K562 (cell line): ENCODE data around the gene LMBR1. TPM values are rescaled to one million over a fixed set of nuclear protein-coding genes. Genes with fewer than 3 reads are reported as not detected.
A peak's percentile ranks its signal among the peaks of the same experiment; 100 is the strongest.

Source experiments
- ATAC-seq: fragments of 200-7000 bp; cut with Tn5 transposase; 3 replicates; pipeline ENCODE4 v1.9.1; 2020; ENCODE audit warnings: moderate library complexity
- BruUV-seq: library from RNA; stranded (reverse); fragments of 400-500 nt; replicated peaks from 2 replicates; lab custom pipeline; 2021; lab: Mats Ljungman, UMichigan
- CTCF ChIA-PET: fragments of 300-600 bp; formaldehyde crosslinking; extraction: SDS; loops from one replicate; lab custom pipeline; 2021; ENCODE audit warnings: low intra/inter-chr PET ratio; lab: Yijun Ruan, JAX
- POLR2A ChIA-PET: fragments of 300-600, 350-650 bp; sonication (Branson Sonifier 250); formaldehyde crosslinking; extraction: SDS; loops from one replicate; lab custom pipeline; 2021; ENCODE audit warnings: antibody characterized with exemption, inconsistent platforms; lab: Yijun Ruan, JAX
- DNase-seq, 4 experiments: peaks; one replicate each; pipeline versions ENCODE4 v3.0.0 to v3.0.0-alpha.2; 2011 to 2018; ENCODE audit warnings: low spot score in 3 of 4, mixed read lengths in 3 of 4; ENCODE audit errors: extremely low read depth in 1 of 4
- FAIRE-seq: peaks from 2 replicates; lab custom pipeline; 2011; peaks lifted over from hg19 to GRCh38; lab: Jason Lieb, UNC
- H2AFZ ChIP-seq: 2 replicates; pipeline ENCODE4 v1.6.0; 2011; ENCODE audit warnings: low read depth, low read length, control low read depth, inconsistent platforms
- H3K27ac ChIP-seq: fragments of 200-600 bp; 3 replicates; pipeline ENCODE4 v1.8.0; 2011; ENCODE audit warnings: low read depth, mild to moderate bottlenecking, control low read depth, inconsistent platforms, low read length, moderate library complexity, mixed read lengths; ENCODE audit errors: extremely low read depth
- H3K27me3 ChIP-seq, 2 experiments: fragments of 300-600 bp in 1 of 2; 2 replicates in 1 of 2; 3 replicates in 1 of 2; pipeline versions ENCODE4 v1.6.0 to v1.8.0; 2011; ENCODE audit warnings: inconsistent platforms in 2 of 2, low read length in 2 of 2, mild to moderate bottlenecking in 1 of 2, mixed read lengths in 1 of 2, moderate library complexity in 1 of 2; ENCODE audit not compliant: control insufficient read depth in 2 of 2, insufficient read depth in 2 of 2
- H3K36me3 ChIP-seq: fragments of 300-600 bp; 3 replicates; pipeline ENCODE4 v1.8.0; 2011; ENCODE audit warnings: mild to moderate bottlenecking, low read length, inconsistent platforms; ENCODE audit not compliant: control insufficient read depth, insufficient read depth
- H3K4me1 ChIP-seq, 2 experiments: fragments of 200-600 bp in 1 of 2; replicated peaks in 1 of 2; 2 replicates in 1 of 2; 3 replicates in 1 of 2; pipeline versions ENCODE4 v1.5.1 to v1.8.0; 2011; ENCODE audit warnings: inconsistent platforms in 2 of 2, low read length in 2 of 2, mild to moderate bottlenecking in 1 of 2, mixed read lengths in 1 of 2, moderate library complexity in 1 of 2; ENCODE audit not compliant: control insufficient read depth in 2 of 2, insufficient read depth in 2 of 2
- H3K4me2 ChIP-seq: 2 replicates; pipeline ENCODE4 v1.6.1; 2011; ENCODE audit warnings: low read length, control low read depth, inconsistent platforms, mixed read lengths; ENCODE audit not compliant: insufficient read depth
- H3K4me3 ChIP-seq: fragments of 200-600 bp; sonication (generic), shearing (Covaris generic); 2 replicates; pipeline ENCODE4 v1.5.1; 2016; ENCODE audit warnings: control low read depth, inconsistent platforms
- H3K79me2 ChIP-seq: fragments of 200-600 bp; 3 replicates; pipeline ENCODE4 v1.8.0; 2011; ENCODE audit warnings: low read length, inconsistent platforms; ENCODE audit not compliant: control insufficient read depth, insufficient read depth
- H3K9ac ChIP-seq, 2 experiments: 2 replicates each; pipeline versions ENCODE4 v1.6.0 to v1.6.1; 2011; ENCODE audit warnings: low read depth in 2 of 2, low read length in 2 of 2, control low read depth in 1 of 2, inconsistent platforms in 1 of 2, mild to moderate bottlenecking in 1 of 2, mixed read lengths in 1 of 2; ENCODE audit not compliant: insufficient read depth in 1 of 2
- H3K9me1 ChIP-seq: one replicate; pipeline ENCODE4 v1.6.0; 2011; ENCODE audit warnings: inconsistent platforms, mild to moderate bottlenecking, low read length, moderate library complexity; ENCODE audit not compliant: control insufficient read depth, insufficient read depth
- H3K9me3 ChIP-seq: replicated peaks from 2 replicates; pipeline ENCODE4 v1.5.1; 2011; ENCODE audit warnings: low read depth, low read length, inconsistent platforms; ENCODE audit not compliant: control insufficient read depth, insufficient read depth
- H4K20me1 ChIP-seq: replicated peaks from 2 replicates; pipeline ENCODE4 v1.6.1; 2011; ENCODE audit warnings: low read length, inconsistent platforms, mixed read lengths; ENCODE audit not compliant: control insufficient read depth, insufficient read depth
- ARHGAP35 ChIP-seq: fragments of 450-650 bp; IDR thresholded peaks from 2 replicates; pipeline ENCODE4 v1.6.1; 2018; ENCODE audit not compliant: partially characterized antibody
- BCLAF1 ChIP-seq, 2 experiments: fragments of 450-650 bp in 1 of 2; IDR thresholded peaks; 2 replicates each; pipeline ENCODE4 v1.6.1; 2011 to 2017; ENCODE audit warnings: low read depth in 2 of 2, antibody characterized with exemption in 1 of 2, borderline replicate concordance in 1 of 2, low read length in 1 of 2, mild to moderate bottlenecking in 1 of 2, mixed read lengths in 1 of 2; ENCODE audit not compliant: control insufficient read depth in 1 of 2
- CTCF ChIP-seq, 3 experiments: IDR thresholded peaks in 2 of 3; conservative IDR thresholded peaks in 1 of 3; 2 replicates each; pipeline ENCODE4 v1.5.1; 2011 to 2012; ENCODE audit warnings: low read length in 3 of 3, mild to moderate bottlenecking in 3 of 3, control low read depth in 2 of 3, improper control_type of control experiment in 1 of 3, inconsistent platforms in 1 of 3, low read depth in 1 of 3, mixed read lengths in 1 of 3, moderate library complexity in 1 of 3; ENCODE audit not compliant: insufficient read depth in 2 of 3
- ETV1 ChIP-seq: fragments of 450-650 bp; conservative IDR thresholded peaks from 2 replicates; pipeline ENCODE4 v1.6.1; 2016; ENCODE audit warnings: missing genetic modification characterization, control low read depth, low read depth, missing compliant biosample characterization
- FOXK2 ChIP-seq, 2 experiments: fragments of 450-650 bp; IDR thresholded peaks in 1 of 2; conservative IDR thresholded peaks in 1 of 2; 2 replicates each; pipeline ENCODE4 v1.6.1; 2016; ENCODE audit warnings: low read depth in 2 of 2, mild to moderate bottlenecking in 1 of 2
- RAD21 ChIP-seq, 2 experiments: fragments of 250-450 bp in 1 of 2; fragments of 450-650 bp in 1 of 2; sonication (Bioruptor Pico) in 1 of 2; formaldehyde crosslinking in 1 of 2; IDR thresholded peaks in 1 of 2; conservative IDR thresholded peaks in 1 of 2; 2 replicates each; pipeline versions ENCODE4 v1.4.0 to v1.8.0; 2020 to 2022; ENCODE audit warnings: mild to moderate bottlenecking in 2 of 2, moderate library complexity in 1 of 2
- RAD51 ChIP-seq: fragments of 450-650 bp; IDR thresholded peaks from 2 replicates; pipeline ENCODE4 v1.7.1; 2016; ENCODE audit warnings: low read depth, mild to moderate bottlenecking, borderline replicate concordance
- SETDB1 ChIP-seq: IDR thresholded peaks from one replicate; pipeline ENCODE4 v1.6.1; 2012; ENCODE audit warnings: low read length, control low read depth, inconsistent platforms
- THRB ChIP-seq: fragments of 450-650 bp; formaldehyde crosslinking; conservative IDR thresholded peaks from 2 replicates; pipeline ENCODE4 v1.4.0; 2022; ENCODE audit warnings: mild to moderate bottlenecking, missing genetic modification characterization
- YY1 ChIP-seq, 3 experiments: IDR thresholded peaks; 2 replicates each; pipeline ENCODE4 v1.6.1; 2011; ENCODE audit warnings: low read length in 2 of 3, mild to moderate bottlenecking in 2 of 3, moderate library complexity in 2 of 3, borderline replicate concordance in 1 of 3, control low read depth in 1 of 3, low read depth in 1 of 3; ENCODE audit not compliant: insufficient read depth in 3 of 3, insufficient replicate concordance in 2 of 3, control insufficient read depth in 1 of 3, insufficient read length in 1 of 3; ENCODE audit errors: extremely low read depth in 1 of 3
- ZKSCAN1 ChIP-seq: fragments of 150-350 bp; IDR thresholded peaks from 2 replicates; pipeline ENCODE4 v1.6.1; 2016; ENCODE audit warnings: low read depth, low read length
- ZNF589 ChIP-seq: fragments of 200-800 bp; sonication (Bioruptor generic); IDR thresholded peaks from 2 replicates; pipeline ENCODE4 v1.6.1; 2016; ENCODE audit warnings: low read depth, missing genetic modification characterization, missing compliant biosample characterization
- WGBS: fragments of 100-300 bp; shearing (Covaris generic); methylation state at CpG from one replicate; pipeline ENCODE4 v1.1.6; 2016; ENCODE audit warnings: low coverage, mixed read lengths; ENCODE audit not compliant: insufficient coverage; ENCODE audit errors: missing lambda C conversion rate; 5-methylcytosine and 5-hydroxymethylcytosine counted together
- in situ Hi-C: fragments of 300-500 bp; cut with MboI; formaldehyde crosslinking; loops from 4 replicates; pipeline ENCODE4 v1.15.0; 2018; ENCODE audit warnings: inconsistent platforms, mixed read lengths
- intact Hi-C: fragments of 100-400 bp; cut with micrococcal nuclease; formaldehyde crosslinking; loops from 2 replicates; pipeline ENCODE4 v1.14.2; 2022
- polyA plus RNA-seq, 8 experiments: library from polyadenylated mRNA; depleted of rRNA in 4 of 8; stranded (reverse) in 5 of 8; unstranded in 3 of 8; fragments of >200 nt; fragmentation: Nextera tagmentation in 2 of 8; fragmentation: Illumina TruSeq in 1 of 8; extraction: Ambion mirVana in 2 of 8; extraction: Trizol in 1 of 8; gene quantifications; 2 replicates each; pipeline versions ENCODE4 v1.2.1 to v1.2.3, GENCODE V29; 2011 to 2014; ENCODE audit warnings: inconsistent platforms in 1 of 8, missing spikeins in 1 of 8
- total RNA-seq, 7 experiments: library from RNA; depleted of rRNA in 6 of 7; stranded (reverse); fragments of >200 nt in 6 of 7; fragmentation: Illumina TruSeq in 2 of 7; extraction: Trizol in 2 of 7; gene quantifications; 2 replicates each; pipeline versions ENCODE4 v1.2.1 to v1.2.3, GENCODE V29; 2011 to 2021; ENCODE audit warnings: low replicate concordance in 1 of 7

The LMBR1 gene
- total and polyA plus RNA-seq, 9 of the 15 experiments (the other 6 are each of a cell fraction or from before 2014, with no cell fraction given) = 7.7 to 90.0 (median 59.9) TPM

- ChIA-PET CTCF (interaction anchor here (1.0 to 2.6 kb wide), 4 partner anchors 114 to 177 kb away, joined by 3 to 14 read pairs (median 4); no protein-coding TSS in a partner anchor), POLR2A (interaction anchor here (1.0 to 1.1 kb wide), 2 partner anchors 8 to 9 kb away, joined by 4 to 6 read pairs; partner anchors contain the start of gene RNF32)
- DNase-seq (peak; percentile 73 to 79 (median 75)), FAIRE-seq (peak; percentile 78), ATAC-seq (peak; percentile 98)
- Histone ChIP-seq H3K27me3 (no peaks in the 10 kb centered on the region), H3K36me3 (no peaks in the 10 kb centered on the region), H3K27ac (no peak overlapping the region), H3K4me3 (no peak overlapping the region), H3K9ac (no peak overlapping the region), H4K20me1 (no peaks in the 10 kb centered on the region), H3K9me1 (no peaks in the 10 kb centered on the region), H3K4me2 (peak overlapping the region; percentile 27; the same call in 1 of the 2 replicates), H3K9me3 (no peaks in the 10 kb centered on the region), H3K4me1 (peaks cover 0 to 3% of the 10 kb centered on the region in 2 experiments; a peak in 1 of 5 replicates), H2AFZ (peak overlapping the region; percentile 79), H3K79me2 (no peaks in the 10 kb centered on the region)
- WGBS = 13% methylated on average over 9 of the region's 9 CpGs
- no TSS peak for BruUV-seq
- intact Hi-C loops (loop anchor here (1.0 kb wide), 2 partner anchors 114 to 167 kb away; no protein-coding TSS in a partner anchor), in situ Hi-C loops (no loop called here)
- peak in 1 of 2 experiments; percentile 74; a peak in 3 of 4 replicates for TF ChIP-seq RAD21 (CRISPR knock-in tag; conservative IDR thresholded peaks at IDR 0.05 in 1 of 2, IDR thresholded peaks at IDR 0.05 in 1 of 2)
- TF ChIP-seq SETDB1 = no peak
- TF ChIP-seq RAD51 = peak; percentile 48; the same call in 1 of the 2 replicates
- TF ChIP-seq ARHGAP35 = no peak
- no peak for TF ChIP-seq THRB (CRISPR knock-in tag)
- TF ChIP-seq YY1 (IDR thresholded peaks at IDR 0.05; ENCODE audit: borderline replicate concordance in 1 of 3, control insufficient read depth in 1 of 3, extremely low read depth in 1 of 3, insufficient read depth in 3 of 3, insufficient read length in 1 of 3, insufficient replicate concordance in 2 of 3, low read depth in 1 of 3, low read length in 2 of 3) = peak in 1 of 3 experiments; percentile 22
- TF ChIP-seq FOXK2 (conservative IDR thresholded peaks at IDR 0.05 in 1 of 2, IDR thresholded peaks at IDR 0.05 in 1 of 2; ENCODE audit: low read depth in 2 of 2) = peak; percentile 51 to 81
- TF ChIP-seq BCLAF1 (IDR thresholded peaks at IDR 0.05; ENCODE audit: borderline replicate concordance in 1 of 2, control insufficient read depth in 1 of 2, low read depth in 2 of 2, low read length in 1 of 2) = no peak
- TF ChIP-seq CTCF (IDR thresholded peaks at IDR 0.05 in 2 of 3, conservative IDR thresholded peaks at IDR 0.05 in 1 of 3; ENCODE audit: insufficient read depth in 2 of 3, low read depth in 1 of 3, low read length in 3 of 3) = peak; percentile 84 to 91 (median 88)
- peak; percentile 62; the same call in 1 of the 2 replicates for TF ChIP-seq ZKSCAN1
- no peak for TF ChIP-seq ZNF589 (CRISPR knock-in tag)
- peak; percentile 77 for TF ChIP-seq ETV1
Measured at GRCh38 chr7:156650042-156650441, 242.9 kb downstream of the LMBR1 start.
